Activated naive CD4-positive, alpha-beta T cell (primary cell): ENCODE data around the gene RAB12.
A peak's percentile ranks its signal among the peaks of the same experiment; 100 is the strongest.
"Not testable (repeated sequence)": the region's sequence is repeated elsewhere in the genome, so short reads cannot be mapped to it uniquely, and the experiment has no call there.

Experiments
- DNase-seq, 4 experiments: peaks; one replicate each; lab custom pipeline; 2025; lab: John Stamatoyannopoulos, UW

The RAB12 gene, protein sequence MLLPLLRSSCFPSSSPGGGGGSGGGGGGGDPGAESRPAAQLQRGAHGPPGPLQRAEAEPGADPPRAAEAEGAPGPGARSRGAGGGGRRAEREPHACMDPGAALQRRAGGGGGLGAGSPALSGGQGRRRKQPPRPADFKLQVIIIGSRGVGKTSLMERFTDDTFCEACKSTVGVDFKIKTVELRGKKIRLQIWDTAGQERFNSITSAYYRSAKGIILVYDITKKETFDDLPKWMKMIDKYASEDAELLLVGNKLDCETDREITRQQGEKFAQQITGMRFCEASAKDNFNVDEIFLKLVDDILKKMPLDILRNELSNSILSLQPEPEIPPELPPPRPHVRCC

DNA sequence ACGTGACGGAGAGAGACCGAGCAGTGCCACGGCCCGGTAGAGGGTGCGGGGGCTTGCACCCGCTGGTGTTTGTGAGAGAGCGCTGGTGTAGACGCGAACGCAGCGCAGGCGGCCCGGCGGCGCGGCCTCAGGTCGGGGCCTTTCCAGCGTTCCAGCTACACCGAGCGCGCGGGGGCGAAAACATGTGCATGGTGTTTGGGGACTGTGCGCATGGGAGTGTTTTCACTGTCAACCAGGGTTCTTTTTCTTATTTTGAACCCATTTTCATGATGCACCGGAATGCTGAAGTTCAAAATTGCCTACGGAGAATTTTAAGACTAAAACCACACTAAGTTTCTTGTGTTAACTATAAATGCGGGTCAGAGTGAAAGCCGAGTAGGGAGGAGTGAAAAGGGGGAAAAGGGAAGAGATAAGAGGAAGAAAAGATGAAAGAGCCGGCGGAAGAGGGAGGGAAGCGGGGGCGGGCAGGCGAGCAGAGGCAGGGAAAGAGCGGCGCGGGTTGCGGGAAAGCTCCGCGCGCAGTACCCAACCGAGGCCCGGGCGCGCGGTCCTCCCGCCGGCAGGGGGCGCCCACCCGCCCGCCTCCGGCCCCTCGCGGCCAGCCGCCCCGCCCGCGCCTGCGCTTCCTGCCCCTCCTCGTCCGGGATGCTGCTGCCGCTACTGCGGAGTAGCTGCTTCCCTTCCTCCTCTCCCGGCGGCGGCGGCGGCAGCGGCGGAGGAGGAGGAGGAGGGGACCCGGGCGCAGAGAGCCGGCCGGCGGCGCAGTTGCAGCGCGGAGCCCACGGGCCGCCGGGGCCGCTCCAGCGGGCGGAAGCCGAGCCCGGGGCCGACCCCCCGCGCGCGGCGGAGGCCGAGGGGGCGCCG lies at the start of gene RAB12:
RAB12 (plus strand) TSS at position 643 of the 864 bp plus-strand sequence; CDS start at position 646, 3 bp downstream.
- DNase-seq, result peak; percentile 58 to 85 (median 72)

DNA sequence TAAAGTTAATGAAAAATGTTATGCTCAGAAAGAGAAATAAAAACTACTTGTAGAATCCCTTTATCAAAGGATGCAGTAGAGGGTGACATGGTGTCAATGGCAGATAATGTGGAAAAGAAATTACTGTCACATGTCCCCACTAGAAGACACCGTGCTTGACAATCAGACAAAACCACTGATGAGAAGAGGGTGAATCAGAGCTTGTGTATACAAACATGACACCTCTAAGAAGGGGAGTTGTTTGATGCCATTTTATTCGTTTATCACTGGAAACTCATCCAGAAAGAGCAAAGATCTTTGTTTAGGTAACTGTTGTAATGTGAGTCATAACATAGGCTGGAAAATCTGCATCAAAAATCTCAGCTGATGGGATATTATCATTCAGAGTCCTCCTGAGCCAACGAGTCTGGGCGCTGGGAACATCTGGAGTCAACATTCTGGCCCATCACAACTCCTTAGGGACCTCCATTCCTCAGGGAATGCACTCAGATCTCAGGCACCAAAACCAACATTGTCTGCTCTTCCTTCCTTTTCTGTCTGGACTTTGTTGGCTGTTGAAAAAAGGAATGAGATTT lies 49.5 kb upstream of the RAB12 start:
- DNase-seq, result no peak

DNA sequence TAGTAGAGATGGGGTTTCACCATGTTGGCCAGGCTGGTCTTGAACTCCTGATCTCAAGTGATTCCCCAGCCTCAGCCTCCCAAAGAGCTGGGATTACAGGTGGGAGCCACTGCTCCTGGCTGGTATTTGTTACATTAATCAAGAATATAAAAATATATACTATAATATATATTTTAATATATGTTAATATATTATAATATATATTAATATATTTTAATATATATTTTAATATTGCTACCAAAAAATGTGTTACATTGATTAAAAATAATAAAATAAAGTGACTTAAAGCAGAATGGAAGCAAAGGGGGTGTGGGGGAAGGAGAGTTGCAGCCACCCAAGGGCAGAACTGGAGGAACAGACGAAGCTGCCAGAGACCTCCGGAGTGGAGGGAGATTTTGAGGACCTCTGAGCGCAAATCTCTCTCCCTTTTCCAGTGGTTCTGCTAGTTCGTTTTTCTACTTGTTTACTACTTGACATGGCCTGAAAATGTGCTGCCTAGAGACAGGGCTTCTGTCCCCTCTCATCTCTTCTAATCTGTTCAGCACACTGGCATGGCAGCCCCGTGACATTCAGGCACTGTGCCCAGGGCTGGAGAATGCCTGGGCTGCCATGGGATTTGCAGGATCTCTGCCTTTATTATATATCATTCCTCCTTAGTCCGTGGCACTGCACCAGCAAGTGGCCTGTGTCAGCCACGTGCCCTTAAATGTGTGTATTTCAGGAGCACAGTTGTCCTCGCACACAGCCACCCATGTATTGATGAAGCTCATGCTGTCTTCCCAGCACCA lies 47.9 kb upstream of the RAB12 start:
- no peak for DNase-seq

DNA sequence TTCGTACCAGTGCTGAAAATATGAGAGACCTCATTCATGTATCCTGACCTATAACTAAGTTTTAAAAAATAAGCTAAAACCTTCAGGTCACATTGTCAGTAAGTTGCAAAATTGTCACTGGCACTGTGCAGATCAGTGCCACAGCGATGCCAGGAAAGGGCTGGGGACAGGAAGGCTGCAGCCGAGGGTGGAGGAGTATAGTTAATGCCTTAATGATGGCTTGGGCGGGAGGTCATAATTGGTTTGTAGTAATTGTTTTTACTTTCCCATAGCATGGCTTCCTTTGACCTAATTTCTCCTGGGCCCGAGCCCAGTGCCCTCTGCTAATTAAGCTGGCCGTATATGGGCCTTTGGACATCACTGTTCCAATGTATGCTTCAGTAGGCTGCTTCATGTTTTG lies 47.2 kb upstream of the RAB12 start:
- DNase-seq, result no peak

DNA sequence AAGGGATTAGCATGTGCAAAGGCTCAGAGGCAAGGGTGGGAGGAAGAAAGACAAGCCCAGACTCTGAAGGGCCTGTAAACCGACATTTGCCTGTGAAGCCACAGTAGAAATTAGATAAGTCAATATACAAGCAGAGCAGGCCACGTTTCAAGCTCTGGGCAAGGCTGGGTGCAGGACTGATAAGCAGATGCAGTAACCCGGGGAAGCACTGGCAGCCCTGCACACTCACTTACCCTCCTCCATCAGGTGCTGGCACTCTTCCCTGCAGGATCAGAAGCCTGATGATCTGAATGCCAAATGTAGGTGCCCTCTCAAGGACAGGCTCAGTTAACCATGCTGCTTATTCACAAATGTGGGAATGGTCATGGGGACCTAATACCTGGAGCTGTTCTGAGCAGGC lies 46.3 kb upstream of the RAB12 start:
- DNase-seq, result no peak

DNA sequence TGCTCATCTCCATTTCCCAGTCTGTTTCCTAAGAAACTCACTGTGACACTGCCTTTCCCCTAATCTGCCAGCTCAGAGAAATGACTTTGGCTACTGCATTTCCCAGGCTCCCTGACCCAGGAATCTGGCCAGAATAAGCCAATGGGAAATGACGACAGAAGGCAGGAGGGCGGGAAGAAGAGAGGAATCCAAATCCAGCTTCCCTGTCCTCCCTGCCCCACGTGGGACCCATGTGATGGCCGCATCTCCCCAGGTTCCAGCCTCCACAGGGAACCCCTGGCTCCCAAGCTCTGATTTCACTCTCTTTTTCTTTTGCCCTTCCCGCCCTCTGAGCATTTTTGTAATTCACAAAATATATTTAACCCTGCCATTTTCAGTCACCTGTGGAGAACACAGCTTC lies 37.8 kb upstream of the RAB12 start:
- no peak for DNase-seq

DNA sequence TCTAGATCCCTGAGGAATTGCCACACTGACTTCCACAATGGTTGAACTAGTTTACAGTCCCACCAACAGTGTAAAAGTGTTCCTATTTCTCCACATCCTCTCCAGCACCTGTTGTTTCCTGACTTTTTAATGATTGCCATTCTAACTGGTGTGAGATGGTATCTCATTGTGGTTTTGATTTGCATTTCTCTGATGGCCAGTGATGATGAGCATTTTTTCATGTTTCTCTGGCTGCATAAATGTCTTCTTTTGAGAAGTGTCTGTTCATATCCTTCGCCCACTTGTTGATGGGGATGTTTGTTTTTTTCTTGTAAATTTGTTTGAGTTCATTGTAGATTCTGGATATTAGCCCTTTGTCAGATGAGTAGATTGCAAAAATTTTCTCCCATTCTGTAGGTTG lies 35.5 kb upstream of the RAB12 start:
- DNase-seq, result not testable (repeated sequence)

DNA sequence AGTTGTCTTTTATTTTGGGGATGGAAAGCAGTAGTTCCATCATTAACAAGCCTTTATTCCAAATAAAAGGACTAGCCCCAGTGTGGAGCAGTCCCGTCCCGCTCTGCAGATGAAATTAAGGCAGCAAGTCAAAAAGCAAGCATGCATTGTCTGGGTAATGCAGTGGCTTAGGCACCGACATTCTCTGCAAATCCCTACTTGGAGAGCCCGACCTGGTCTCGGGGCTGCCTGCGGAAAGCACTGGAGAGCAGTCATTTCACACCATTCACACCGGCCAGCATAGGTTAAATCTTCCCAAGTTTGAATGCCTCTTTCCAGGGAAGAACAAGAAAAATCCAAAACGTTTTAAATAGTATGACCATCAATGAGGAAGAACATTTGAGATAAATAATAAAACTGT lies 24.4 kb upstream of the RAB12 start:
- DNase-seq, result no peak

DNA sequence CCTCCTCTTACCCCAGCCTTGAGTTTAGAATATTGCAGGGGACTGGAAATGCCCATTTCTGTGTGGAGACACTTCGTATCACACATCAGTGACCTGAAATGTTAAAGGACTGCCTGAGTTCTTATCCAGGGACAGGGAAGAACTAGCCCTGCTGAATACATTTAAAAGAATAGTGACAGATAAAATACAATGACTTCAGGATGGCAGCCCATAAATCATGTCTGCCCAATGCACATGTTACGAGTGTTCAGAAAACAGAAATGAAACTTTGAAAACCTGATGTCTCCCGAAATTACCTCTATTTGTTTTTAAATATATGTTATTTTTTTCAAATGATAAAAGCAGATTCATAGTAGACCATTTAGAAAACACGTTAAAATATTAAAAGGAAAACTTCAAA lies 22.3 kb upstream of the RAB12 start:
- DNase-seq, result no peak

DNA sequence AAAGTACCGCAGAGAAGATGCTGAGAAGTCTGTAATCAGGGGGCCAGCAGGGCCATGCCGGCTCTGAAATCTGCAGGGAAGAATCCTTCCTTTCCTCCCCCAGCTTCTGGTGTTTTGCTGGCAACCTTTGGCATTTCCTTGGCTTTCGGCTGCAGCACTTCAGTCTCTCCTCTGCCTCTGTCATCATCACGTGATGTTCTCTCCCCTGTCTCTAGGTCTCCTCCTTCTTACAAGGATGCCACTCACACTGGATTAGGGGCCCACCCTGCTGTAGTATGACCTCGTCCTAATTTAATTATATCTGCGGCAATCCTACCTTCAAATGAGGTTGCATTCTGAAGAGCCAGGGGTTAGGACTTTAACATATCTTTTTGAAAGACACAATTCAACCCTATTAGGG lies 13.8 kb upstream of the RAB12 start:
- DNase-seq, result no peak

DNA sequence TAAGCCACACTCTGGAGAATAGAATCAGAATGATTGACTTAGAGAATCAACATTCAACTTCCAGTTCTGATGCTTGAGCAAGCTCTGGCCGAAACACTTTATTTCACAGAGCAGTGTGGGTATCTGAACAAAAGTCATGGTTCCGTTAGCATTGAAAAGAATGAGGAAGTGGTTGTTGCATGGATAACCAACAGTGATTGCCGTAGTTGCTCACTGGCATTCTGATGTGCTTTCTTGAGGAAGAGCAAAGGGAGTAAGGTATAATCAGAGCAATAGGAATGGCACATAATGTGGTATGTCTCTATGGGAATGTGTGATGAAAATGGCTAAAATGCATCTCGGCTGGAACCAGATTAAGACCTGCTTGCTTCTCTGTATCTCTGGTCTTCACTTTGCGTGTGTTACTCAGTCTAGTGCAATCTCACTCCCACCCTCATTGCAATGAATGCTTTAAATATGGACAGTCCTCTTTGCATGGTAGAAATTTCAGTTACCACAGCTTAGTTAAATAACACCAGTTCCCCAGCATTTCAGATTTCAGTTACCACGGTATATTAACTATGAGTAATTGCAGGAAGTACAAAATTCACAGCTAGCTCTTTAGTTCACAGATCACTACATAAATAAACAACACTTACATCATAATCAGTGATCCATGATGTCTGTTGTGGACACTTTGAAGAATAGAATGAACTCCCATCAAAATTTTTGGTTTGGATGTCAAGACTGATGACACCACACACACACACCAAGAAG lies 7.8 kb upstream of the RAB12 start:
- no peak for DNase-seq

DNA sequence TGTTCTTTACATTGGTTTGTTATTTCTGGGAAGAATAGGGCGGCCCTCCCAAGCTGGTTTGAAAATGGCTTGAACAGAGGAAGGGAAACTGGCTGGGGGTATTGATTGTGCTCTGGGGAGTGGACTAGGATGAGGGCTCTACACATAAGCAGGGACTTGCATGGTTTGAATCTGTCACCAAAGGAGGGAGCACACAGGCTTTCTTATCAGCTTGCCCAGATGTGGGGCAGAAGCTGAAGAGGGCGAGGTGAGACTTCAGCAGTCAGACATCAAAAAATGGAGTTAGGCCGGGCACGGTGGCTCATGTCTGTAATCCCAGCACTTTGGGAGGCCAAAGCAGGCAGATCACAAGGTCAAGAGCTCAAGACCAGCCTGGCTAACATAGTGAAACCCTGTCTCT lies 7.2 kb upstream of the RAB12 start:
- DNase-seq, result no peak

DNA sequence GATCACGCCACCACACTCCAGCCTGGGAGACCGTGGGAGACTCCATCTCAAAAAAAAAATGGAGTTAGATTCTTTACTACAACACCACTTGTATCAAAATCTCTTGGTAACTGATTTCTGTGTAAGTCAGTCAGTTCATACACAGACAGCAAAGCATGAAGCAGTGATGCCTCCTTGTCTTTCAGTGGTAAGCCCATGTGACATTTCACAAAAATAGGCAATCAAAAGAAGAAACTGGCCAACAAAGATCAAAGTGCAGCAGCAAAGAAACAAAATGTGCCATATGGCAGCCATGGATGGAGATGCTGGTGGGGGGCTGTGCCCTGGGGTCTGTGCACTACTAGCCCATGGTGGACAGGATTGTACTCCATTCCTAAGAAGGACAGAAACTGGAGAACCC lies 6.7 kb upstream of the RAB12 start:
- no peak for DNase-seq

DNA sequence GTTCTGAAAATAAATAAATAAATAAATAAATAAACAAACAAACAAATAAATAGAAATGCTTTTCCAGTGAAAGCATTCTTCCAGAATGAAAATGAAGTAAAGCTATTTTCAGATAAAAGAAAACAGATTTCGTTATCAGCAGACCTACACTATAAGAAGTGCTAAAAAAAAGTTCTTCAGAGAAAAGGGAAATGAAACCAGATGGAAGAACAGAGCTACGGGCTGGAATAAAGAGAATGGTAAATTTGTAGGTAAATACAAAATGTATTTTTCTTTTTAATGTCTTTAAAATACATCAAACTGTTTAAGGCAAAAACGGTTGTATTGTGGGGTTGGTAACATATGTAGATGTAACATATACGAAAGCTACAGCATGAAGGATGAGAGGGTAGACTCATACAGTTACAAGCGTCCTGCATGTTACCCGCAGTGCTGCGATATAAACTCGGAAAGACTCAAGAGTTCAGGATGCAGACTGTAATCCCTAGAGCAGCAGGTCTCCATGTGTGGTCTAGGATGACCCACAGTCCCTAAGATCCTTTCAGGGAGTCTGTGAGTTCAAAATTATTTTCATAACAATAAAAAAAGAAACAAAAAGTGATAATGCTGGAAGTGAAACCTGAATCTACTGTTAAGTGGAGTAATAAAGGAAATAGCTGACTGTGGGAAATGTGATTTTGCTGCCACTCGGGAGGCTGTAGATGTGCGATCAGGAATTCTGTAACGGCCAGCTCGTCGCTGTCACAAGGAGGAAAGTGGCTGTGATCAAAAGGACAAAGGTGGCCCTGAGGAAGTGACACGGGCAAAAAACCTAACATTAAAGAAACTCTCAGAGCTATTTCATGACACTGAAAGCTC lies 5.3 kb upstream of the RAB12 start:
- DNase-seq, result no peak

DNA sequence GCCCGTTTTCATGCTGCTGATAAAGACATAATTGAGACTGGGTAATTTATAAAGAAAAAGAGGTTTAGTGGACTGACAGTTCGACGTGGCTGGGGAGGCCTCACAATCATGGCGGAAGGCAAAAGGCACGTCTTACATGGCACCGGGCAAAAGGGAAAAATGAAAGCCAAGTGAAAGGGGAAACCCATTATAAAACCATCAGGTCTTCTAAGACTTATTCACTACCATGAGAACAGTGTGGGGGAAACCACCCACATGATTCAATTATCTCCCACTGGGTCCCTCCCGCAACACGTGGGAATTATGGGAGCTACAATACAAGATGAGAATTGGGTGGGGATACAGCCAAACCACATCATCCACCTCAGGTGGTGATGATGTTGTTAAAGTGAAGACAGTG lies 3.3 kb upstream of the RAB12 start:
- DNase-seq, result no peak

DNA sequence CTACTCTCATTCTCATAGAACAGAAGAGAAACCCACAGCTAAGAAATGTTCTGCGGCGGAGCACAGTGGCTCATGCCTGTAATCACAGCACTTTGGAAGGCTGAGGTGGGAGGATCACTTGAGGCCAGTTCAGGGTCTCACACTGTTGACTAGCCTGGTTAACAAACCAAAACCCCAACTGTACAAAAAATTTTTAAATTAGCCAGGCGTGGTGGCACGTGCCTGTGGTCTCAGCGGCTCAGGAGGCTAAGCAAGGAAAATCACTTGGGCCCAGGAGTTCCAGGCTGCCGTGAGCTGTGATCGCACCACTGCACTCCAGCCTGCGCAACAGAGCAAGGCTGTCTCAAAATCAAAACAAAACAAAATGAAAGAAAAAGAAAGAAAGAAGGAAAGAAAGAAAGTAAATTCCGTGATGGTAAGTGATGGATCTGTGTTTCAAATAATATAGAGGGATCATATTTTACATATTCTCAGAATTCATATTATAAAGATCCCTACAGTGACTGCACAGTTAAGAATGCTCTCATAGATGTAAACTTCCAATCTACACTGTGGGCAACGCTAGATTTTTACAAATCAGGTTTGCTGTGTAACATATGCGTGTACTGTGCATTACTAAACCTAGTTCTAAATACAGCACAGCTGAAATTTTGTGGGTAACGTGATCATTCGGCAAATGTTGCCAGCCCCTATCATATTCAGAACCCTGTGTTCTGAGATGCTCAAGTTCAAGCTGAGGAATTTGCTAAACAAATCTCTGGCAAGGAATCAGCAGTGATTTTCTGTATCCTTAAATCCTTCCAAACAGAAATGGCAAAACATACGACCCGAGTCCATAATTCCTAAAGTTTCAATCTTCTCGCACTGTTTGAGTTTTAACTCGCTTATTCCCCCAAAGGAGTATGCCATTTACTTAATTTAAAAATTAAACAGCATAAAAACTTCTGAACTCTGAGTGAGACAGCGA lies 1.2 kb upstream of the RAB12 start:
- no peak for DNase-seq

DNA sequence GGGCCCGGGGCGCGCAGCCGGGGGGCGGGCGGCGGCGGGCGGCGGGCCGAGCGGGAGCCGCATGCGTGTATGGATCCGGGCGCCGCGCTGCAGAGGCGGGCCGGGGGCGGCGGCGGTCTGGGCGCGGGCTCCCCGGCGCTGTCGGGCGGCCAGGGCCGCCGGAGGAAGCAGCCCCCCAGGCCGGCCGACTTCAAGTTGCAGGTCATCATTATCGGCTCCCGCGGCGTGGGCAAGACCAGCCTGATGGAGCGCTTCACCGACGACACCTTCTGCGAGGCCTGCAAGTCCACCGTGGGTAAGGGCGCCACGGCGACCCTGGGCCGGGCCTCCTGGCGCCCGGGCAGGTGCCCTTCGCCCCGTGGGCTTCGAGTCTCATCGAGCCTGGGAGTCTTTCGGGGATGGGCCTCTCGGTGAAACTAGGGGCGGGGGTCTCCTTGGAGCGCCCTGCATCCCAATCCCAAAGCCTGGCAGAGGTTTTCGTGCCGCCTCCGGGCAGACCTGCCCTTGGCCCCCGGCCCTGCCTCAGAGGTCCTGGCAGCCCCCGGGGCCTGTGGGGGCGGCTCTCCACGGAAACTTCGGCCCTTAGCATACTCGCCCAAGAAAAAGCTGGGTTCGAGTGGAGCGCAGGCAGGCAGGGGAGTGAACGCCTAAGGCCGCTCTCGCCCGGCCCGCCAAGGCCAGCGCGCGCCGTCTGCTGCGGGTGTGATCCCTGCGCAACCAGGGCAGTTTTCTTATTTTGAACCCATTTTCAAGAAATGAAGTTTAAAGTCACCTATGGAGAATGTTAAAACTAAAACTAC lies 622 bp downstream of the RAB12 start:
- peak in 1 of 4 experiments; percentile 5 for DNase-seq

DNA sequence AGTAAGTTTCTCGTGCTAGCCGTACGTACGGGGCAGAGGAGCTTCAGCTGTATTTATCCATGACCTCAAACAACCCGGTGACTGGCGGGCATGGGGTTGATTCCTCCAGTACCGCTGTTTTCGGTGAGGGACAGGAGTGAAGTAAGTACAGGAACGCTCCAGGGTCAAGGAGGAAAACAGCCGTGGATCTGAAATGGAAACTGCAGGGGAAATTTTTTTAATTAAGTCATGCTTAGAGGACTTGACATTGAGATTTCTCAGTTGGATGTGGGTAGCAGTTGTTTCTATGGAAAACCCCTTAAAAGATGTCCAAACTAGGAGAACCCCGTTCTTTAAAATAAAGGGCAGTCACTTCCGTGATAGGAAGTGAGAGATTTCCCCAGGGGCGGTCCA lies 1.2 kb downstream of the RAB12 start:
- DNase-seq, result no peak
